ENCODE measurements around the gene IGSF9.

DNA sequence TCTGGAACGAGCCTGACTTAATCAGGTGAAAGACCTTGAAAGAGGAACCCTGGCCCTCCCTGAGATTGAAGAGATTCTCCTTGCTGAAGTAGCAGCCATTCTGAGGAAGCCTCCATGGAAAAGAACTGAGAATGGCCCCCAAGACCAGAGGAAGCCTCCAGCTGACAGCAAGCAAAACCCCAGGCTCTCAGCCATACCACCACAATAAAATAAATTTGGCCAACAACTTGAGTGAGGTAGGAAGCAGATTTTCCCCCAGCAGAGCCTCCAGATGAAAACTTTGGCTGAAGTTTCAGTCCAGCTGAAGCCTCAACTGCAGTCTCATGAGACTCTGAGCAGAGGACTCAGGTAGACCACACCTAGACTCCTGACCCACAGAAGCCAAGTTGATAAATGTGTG lies 42.6 kb upstream of the IGSF9 start:
- TF ChIP-seq CTCF (conservative IDR thresholded peaks at IDR 0.05; ENCODE audit: low read length) (no peak), EZH2phosphoT487 (IDR thresholded peaks at IDR 0.05; ENCODE audit: borderline replicate concordance) (no peak)
